GM12878 (cell line): ENCODE results near the gene NOSTRIN. TPM values are rescaled to one million over a fixed set of nuclear protein-coding genes. Genes with fewer than 3 reads are reported as not detected.

Experiments
- ATAC-seq: fragments of 200-7000 bp; cut with Tn5 transposase; 3 replicates; pipeline ENCODE4 v1.9.1; 2020; ENCODE audit warnings: mild to moderate bottlenecking, moderate library complexity
- BruUV-seq: library from RNA; stranded (reverse); fragments of 400-500 nt; replicated peaks from 2 replicates; lab custom pipeline; 2021; lab: Mats Ljungman, UMichigan
- CTCF ChIA-PET: fragments of 300-600 bp; sonication (Branson Sonifier 250); formaldehyde crosslinking; extraction: SDS; loops from one replicate; lab custom pipeline; 2021; ENCODE audit warnings: inconsistent platforms; lab: Yijun Ruan, JAX
- POLR2A ChIA-PET: fragments of 350-600 bp; formaldehyde crosslinking; extraction: SDS; loops from one replicate; lab custom pipeline; 2021; ENCODE audit warnings: inconsistent platforms; lab: Charles Lee
- RAD21 ChIA-PET: fragments of 300-600 bp; sonication (Branson Sonifier 250); formaldehyde crosslinking; loops from one replicate; lab custom pipeline; 2023; ENCODE audit warnings: antibody characterized with exemption; ENCODE audit not compliant: unreplicated experiment; lab: Charles Lee
- SMC1A ChIA-PET: fragments of 300-600 bp; sonication (Branson Sonifier 250); formaldehyde crosslinking; loops from one replicate; lab custom pipeline; 2023; ENCODE audit not compliant: unreplicated experiment, uncharacterized antibody; lab: Charles Lee
- DNase-seq: peaks from one replicate; pipeline ENCODE4 v3.0.0-alpha.2; 2011; ENCODE audit warnings: low read depth, low spot score
- FAIRE-seq: peaks from 3 replicates; lab custom pipeline; 2011; peaks lifted over from hg19 to GRCh38; lab: Jason Lieb, UNC
- H2AFZ ChIP-seq: 2 replicates; pipeline ENCODE4 v1.6.0; 2011; ENCODE audit warnings: low read depth, low read length, control low read depth; ENCODE audit not compliant: control insufficient read depth
- H3K27ac ChIP-seq: 2 replicates; pipeline ENCODE4 v1.5.1; 2011; ENCODE audit warnings: control low read depth; ENCODE audit not compliant: control insufficient read depth, insufficient read depth
- H3K27me3 ChIP-seq, 2 experiments: replicated peaks in 1 of 2; 2 replicates each; pipeline versions ENCODE4 v1.6.0 to v1.6.1; 2011; ENCODE audit warnings: low read length in 1 of 2; ENCODE audit not compliant: control insufficient read depth in 2 of 2, insufficient read depth in 2 of 2
- H3K36me3 ChIP-seq, 2 experiments: 2 replicates each; pipeline ENCODE4 v1.5.1; 2011; ENCODE audit warnings: low read length in 1 of 2; ENCODE audit not compliant: control insufficient read depth in 2 of 2, insufficient read depth in 2 of 2
- H3K4me1 ChIP-seq: 2 replicates; pipeline ENCODE4 v1.6.1; 2011; ENCODE audit warnings: mild to moderate bottlenecking, low read length, moderate library complexity, mixed read lengths; ENCODE audit not compliant: control insufficient read depth, insufficient read depth
- H3K4me2 ChIP-seq: 2 replicates; pipeline ENCODE4 v1.6.0; 2011; ENCODE audit warnings: control low read depth; ENCODE audit not compliant: control insufficient read depth, insufficient read depth
- H3K4me3 ChIP-seq: fragments of 200-600 bp; sonication (generic); 2 replicates; pipeline ENCODE4 v1.5.1; 2016
- H3K79me2 ChIP-seq: 2 replicates; pipeline ENCODE4 v1.6.0; 2011; ENCODE audit warnings: low read length; ENCODE audit not compliant: control insufficient read depth, insufficient read depth
- H3K9ac ChIP-seq: 2 replicates; pipeline ENCODE4 v1.8.0; 2011; ENCODE audit warnings: low read length, control low read depth, mixed read lengths; ENCODE audit not compliant: control insufficient read depth, insufficient read depth
- H3K9me3 ChIP-seq: replicated peaks from 3 replicates; pipeline ENCODE4 v1.5.1; 2011; ENCODE audit warnings: mild to moderate bottlenecking, low read length; ENCODE audit not compliant: control insufficient read depth, insufficient read depth
- H4K20me1 ChIP-seq: 2 replicates; pipeline ENCODE4 v1.6.0; 2011; ENCODE audit not compliant: control insufficient read depth, insufficient read depth
- BCLAF1 ChIP-seq: fragments of 450-650 bp; IDR thresholded peaks from 2 replicates; pipeline ENCODE4 v1.6.1; 2017; ENCODE audit warnings: antibody characterized with exemption, mild to moderate bottlenecking, moderate library complexity
- CHD4 ChIP-seq: fragments of 200-600 bp; sonication (generic); IDR thresholded peaks from 2 replicates; pipeline ENCODE4 v1.6.1; 2016; ENCODE audit warnings: mild to moderate bottlenecking
- CREB1 ChIP-seq: IDR thresholded peaks from 2 replicates; pipeline ENCODE4 v1.6.1; 2012; ENCODE audit warnings: low read depth, mild to moderate bottlenecking, inconsistent platforms
- EZH2 ChIP-seq: IDR thresholded peaks from 2 replicates; pipeline ENCODE4 v1.6.1; 2012; ENCODE audit warnings: low read depth, mild to moderate bottlenecking, control low read depth, inconsistent platforms, low read length, borderline replicate concordance; ENCODE audit not compliant: control insufficient read depth
- GABPA ChIP-seq: IDR thresholded peaks from 2 replicates; pipeline ENCODE4 v1.6.1; 2014; ENCODE audit warnings: antibody characterized with exemption, low read depth, mild to moderate bottlenecking, inconsistent platforms
- HDAC2 ChIP-seq: fragments of 200-600 bp; sonication (generic); IDR thresholded peaks from 2 replicates; pipeline ENCODE4 v1.6.1; 2017
- IKZF1 ChIP-seq: fragments of 450-650 bp; conservative IDR thresholded peaks from 2 replicates; pipeline ENCODE4 v1.6.1; 2017; ENCODE audit warnings: antibody characterized with exemption, mild to moderate bottlenecking
- NBN ChIP-seq: fragments of 450-650 bp; IDR thresholded peaks from 2 replicates; pipeline ENCODE4 v1.6.1; 2016
- NFXL1 ChIP-seq: fragments of 450-650 bp; IDR thresholded peaks from 2 replicates; pipeline ENCODE4 v1.6.1; 2017; ENCODE audit warnings: antibody characterized with exemption, mild to moderate bottlenecking, borderline replicate concordance
- PBX3 ChIP-seq: IDR thresholded peaks from 2 replicates; pipeline ENCODE4 v1.6.1; 2011; ENCODE audit warnings: mild to moderate bottlenecking, low read depth, low read length, moderate library complexity; ENCODE audit not compliant: insufficient replicate concordance
- POLR2A ChIP-seq: IDR thresholded peaks from 2 replicates; pipeline ENCODE4 v1.6.1; 2011; ENCODE audit warnings: low read depth, mild to moderate bottlenecking, low read length
- SMC3 ChIP-seq: IDR thresholded peaks from 2 replicates; pipeline ENCODE4 v1.6.1; 2011; ENCODE audit warnings: low read length, improper control_type of control experiment, borderline replicate concordance
- TARDBP ChIP-seq: IDR thresholded peaks from 2 replicates; pipeline ENCODE4 v1.6.1; 2016; ENCODE audit warnings: borderline replicate concordance
- ZNF24 ChIP-seq: fragments of 450-650 bp; IDR thresholded peaks from 2 replicates; pipeline ENCODE4 v1.6.1; 2017; ENCODE audit warnings: antibody characterized with exemption, mild to moderate bottlenecking
- WGBS: methylation state at CpG from one replicate; pipeline ENCODE4 v1.1.6; 2016; ENCODE audit warnings: low lambda C conversion rate; ENCODE audit not compliant: insufficient replicate concordance, insufficient coverage; ENCODE audit errors: missing lambda C conversion rate; 5-methylcytosine and 5-hydroxymethylcytosine counted together
- in situ Hi-C: fragments of 300-500 bp; cut with MboI; formaldehyde crosslinking; loops from 9 replicates; pipeline ENCODE4 v1.14.3; 2018; ENCODE audit warnings: mixed read lengths
- intact Hi-C: fragments of 100-400 bp; cut with micrococcal nuclease; formaldehyde crosslinking; loops from one replicate; pipeline ENCODE4 v1.14.2; 2022; ENCODE audit not compliant: unreplicated experiment
- polyA plus RNA-seq, 11 experiments: library from polyadenylated mRNA; depleted of rRNA in 4 of 11; unstranded in 6 of 11; stranded (reverse) in 5 of 11; fragments of >200 nt; fragmentation: Nextera tagmentation in 4 of 11; fragmentation: Illumina TruSeq in 1 of 11; extraction: Ambion mirVana in 4 of 11; extraction: Trizol in 1 of 11; gene quantifications; 1 replicate in 1 of 11; 2 replicates in 10 of 11; pipeline versions ENCODE4 v1.2.1 to v1.2.3, GENCODE V29; 2011 to 2016; ENCODE audit warnings: inconsistent platforms in 2 of 11, missing spikeins in 2 of 11, low read depth in 1 of 11
- total RNA-seq, 4 experiments: library from RNA; depleted of rRNA in 3 of 4; stranded (reverse); fragments of >200 nt in 3 of 4; fragmentation: Illumina TruSeq in 1 of 4; extraction: Trizol in 1 of 4; gene quantifications; 2 replicates each; pipeline versions ENCODE4 v1.2.1 to v1.2.3, GENCODE V29; 2013 to 2021

Gene NOSTRIN
- total and polyA plus RNA-seq, 10 of the 15 experiments (the other 5 are each of a cell fraction or from before 2014, with no cell fraction given) = 0.13 to 0.42 (median 0.37) TPM; not detected in 5

GRCh38 chr2:168801471-168801870, 966 bp upstream of the NOSTRIN start:
- intact Hi-C loops = no loop called here

More at GRCh38 chr2:168801471-168801870, 966 bp upstream of the NOSTRIN start:
- ChIA-PET CTCF (no interaction called here), RAD21 (no interaction called here), SMC1A (interaction anchor here (1.1 kb wide), 1 partner anchor 21 kb away, joined by 3 read pairs; no protein-coding TSS in a partner anchor), POLR2A (no interaction called here)
- no peaks in the 10 kb centered on the region for H3K79me2 ChIP-seq
- no TSS peak for BruUV-seq
- H3K27me3 ChIP-seq = no peaks in the 10 kb centered on the region; a peak in 1 of 4 replicates
- H3K27ac ChIP-seq = no peak overlapping the region
- no peak overlapping the region for H3K4me3 ChIP-seq
- ATAC-seq (no peak), FAIRE-seq (no peak), DNase-seq (no peak)
- no peaks in the 10 kb centered on the region for H3K36me3 ChIP-seq
- H3K4me1 ChIP-seq = no peaks in the 10 kb centered on the region
- TF ChIP-seq CHD4 = no peak
- no peak for TF ChIP-seq SMC3
- TF ChIP-seq BCLAF1 = no peak
- TF ChIP-seq PBX3 = no peak
- TF ChIP-seq ZNF24 = no peak
- no peak for TF ChIP-seq CREB1
- no peak for TF ChIP-seq NFXL1
- TF ChIP-seq IKZF1 = no peak
- no peak for TF ChIP-seq NBN
- TF ChIP-seq HDAC2 = no peak
- no peak for TF ChIP-seq EZH2
- TF ChIP-seq POLR2A = no peak
- no peak for TF ChIP-seq GABPA
- TF ChIP-seq TARDBP = no peak
- H3K9me3 ChIP-seq = no peaks in the 10 kb centered on the region
- in situ Hi-C loops = no loop called here
- no peak overlapping the region for H3K9ac ChIP-seq
- no peak overlapping the region for H3K4me2 ChIP-seq
- H2AFZ ChIP-seq = no peak overlapping the region
- WGBS = 22% methylated on average over 2 of the region's 2 CpGs
- H4K20me1 ChIP-seq = no peaks in the 10 kb centered on the region
